NT2/D1 (cell line): ENCODE data around the gene CCDC13.

ENCODE experiments used
- SUZ12 ChIP-seq: IDR thresholded peaks from 2 replicates; pipeline ENCODE4 v1.6.1; 2011; ENCODE audit not compliant: insufficient read length, insufficient read depth; ENCODE audit errors: extremely low read depth
- YY1 ChIP-seq: IDR thresholded peaks from 2 replicates; pipeline ENCODE4 v1.6.1; 2011; ENCODE audit not compliant: insufficient read length, insufficient read depth

DNA sequence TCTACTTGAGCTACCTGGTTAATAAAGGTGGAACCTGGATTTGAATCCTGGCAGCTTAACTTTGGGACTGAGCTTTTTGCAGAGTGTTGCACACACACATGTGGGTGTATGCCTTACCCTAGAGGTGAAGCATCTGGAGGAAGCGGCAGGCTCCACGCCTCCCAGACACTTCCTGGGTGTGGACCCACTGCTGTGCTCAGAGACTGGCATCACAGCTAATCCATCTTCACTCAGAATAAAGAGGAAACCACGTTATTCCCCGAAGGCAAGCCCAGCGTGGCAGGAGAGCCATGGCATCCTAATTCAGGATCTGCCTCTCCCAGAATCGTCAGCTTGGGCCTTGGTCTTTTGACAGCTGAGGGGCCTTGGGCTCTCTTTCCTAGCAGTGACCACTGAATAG lies 25.5 kb downstream of the CCDC13 start:
- TF ChIP-seq SUZ12 (no peak), YY1 (no peak)
